Limb (tissue), 2 donors: Measurements from ENCODE around the gene COL4A1.

Source experiments
- DNase-seq, 2 donors: peaks; one replicate each; pipeline ENCODE4 v3.0.0-alpha.2; 2016; ENCODE audit errors: extremely low spot score in 2 of 2

COL4A1 gene

GRCh38 chr13:110294146-110294545 lies 12.8 kb downstream of the COL4A1 start:
- DNase-seq = no peak

- no peak for DNase-seq
Measured at GRCh38 chr13:110293649-110294048, 13.3 kb downstream of the COL4A1 start.

- no peak for DNase-seq
Measured at GRCh38 chr13:110293037-110293436, 13.9 kb downstream of the COL4A1 start.

GRCh38 chr13:110291286-110291685 lies 15.7 kb downstream of the COL4A1 start:
- no peak for DNase-seq

GRCh38 chr13:110290826-110291225 lies 16.1 kb downstream of the COL4A1 start:
- no peak for DNase-seq

GRCh38 chr13:110290153-110290552 lies 16.8 kb downstream of the COL4A1 start:
- no peak for DNase-seq

- DNase-seq = no peak
Measured at GRCh38 chr13:110289661-110290060, 17.3 kb downstream of the COL4A1 start.

- no peak for DNase-seq
Measured at GRCh38 chr13:110289174-110289573, 17.8 kb downstream of the COL4A1 start.

GRCh38 chr13:110286833-110287819 lies 19.8 kb downstream of the COL4A1 start:
- DNase-seq = no peak

- DNase-seq = no peak
Measured at GRCh38 chr13:110285991-110286832, 20.7 kb downstream of the COL4A1 start.

GRCh38 chr13:110284779-110285484 lies 22.0 kb downstream of the COL4A1 start:
- DNase-seq = peak in 1 of 2 donors; percentile 16

GRCh38 chr13:110283736-110284517 lies 23.0 kb downstream of the COL4A1 start:
- DNase-seq = peak in 1 of 2 donors; percentile 12

- no peak for DNase-seq
Measured at GRCh38 chr13:110282316-110282841, 24.6 kb downstream of the COL4A1 start.

- no peak for DNase-seq
Measured at GRCh38 chr13:110281736-110282135, 25.2 kb downstream of the COL4A1 start.

- no peak for DNase-seq
Measured at GRCh38 chr13:110280985-110281688, 25.8 kb downstream of the COL4A1 start.

- no peak for DNase-seq
Measured at GRCh38 chr13:110280231-110280813, 26.6 kb downstream of the COL4A1 start.

- no peak for DNase-seq
Measured at GRCh38 chr13:110279684-110280083, 27.3 kb downstream of the COL4A1 start.

GRCh38 chr13:110278859-110279258 lies 28.1 kb downstream of the COL4A1 start:
- no peak for DNase-seq

- DNase-seq = no peak
Measured at GRCh38 chr13:110277357-110277975, 29.5 kb downstream of the COL4A1 start.
